CD4-positive, alpha-beta T cell treated with Interleukin-10 for 1 hour (primary cell): ENCODE results near the gene IZUMO1R.
"Not testable (repeated sequence)": the region's sequence is repeated elsewhere in the genome, so short reads cannot be mapped to it uniquely, and the experiment has no call there.

ENCODE experiments used
- DNase-seq: peaks from one replicate; pipeline ENCODE4 v3.0.0-alpha.2; 2020

Gene IZUMO1R

DNA sequence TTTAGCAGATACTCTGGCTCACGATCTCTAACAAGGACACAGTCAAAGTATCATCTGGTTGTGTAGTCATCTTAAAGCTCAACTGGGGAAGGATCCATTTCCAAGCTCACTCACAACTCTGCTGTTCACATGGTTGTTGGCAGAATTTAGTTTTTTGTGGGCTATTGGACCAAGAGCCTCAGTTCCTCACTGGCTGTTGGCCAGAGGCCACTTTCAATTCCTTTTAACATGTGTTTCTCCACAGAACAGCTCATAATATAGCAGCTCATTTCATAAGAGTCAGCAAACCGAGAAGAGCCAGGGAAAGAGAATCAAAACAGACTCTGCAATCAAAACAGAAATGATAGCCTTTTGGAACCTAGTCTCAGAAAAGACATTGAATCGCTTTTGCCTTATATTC is 22.6 kb downstream of the IZUMO1R start:
- DNase-seq = no peak

DNA sequence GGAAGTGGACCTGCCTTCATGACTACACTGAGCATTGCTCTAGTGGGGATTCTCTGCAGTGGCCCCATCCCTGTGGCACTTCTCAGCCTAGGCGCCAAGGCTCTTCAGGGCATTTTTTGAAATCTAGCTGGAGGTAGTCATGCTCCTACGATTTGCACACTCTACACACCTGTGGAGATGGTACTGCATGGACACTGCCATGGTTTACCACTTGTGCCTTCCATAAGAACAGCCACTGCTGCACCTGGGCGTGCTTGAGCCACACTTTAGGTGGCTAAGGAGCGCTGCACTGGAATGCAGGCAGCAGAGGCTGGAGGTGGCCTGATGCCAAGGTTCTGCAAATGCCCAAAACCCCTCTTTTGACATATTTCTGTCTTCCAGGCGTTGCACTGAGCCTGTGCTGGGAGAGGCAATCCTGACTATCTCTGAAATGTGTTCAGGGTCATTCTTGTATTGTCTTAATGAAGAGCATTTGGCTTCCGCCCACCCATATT is 24.3 kb downstream of the IZUMO1R start:
- DNase-seq = no peak

DNA sequence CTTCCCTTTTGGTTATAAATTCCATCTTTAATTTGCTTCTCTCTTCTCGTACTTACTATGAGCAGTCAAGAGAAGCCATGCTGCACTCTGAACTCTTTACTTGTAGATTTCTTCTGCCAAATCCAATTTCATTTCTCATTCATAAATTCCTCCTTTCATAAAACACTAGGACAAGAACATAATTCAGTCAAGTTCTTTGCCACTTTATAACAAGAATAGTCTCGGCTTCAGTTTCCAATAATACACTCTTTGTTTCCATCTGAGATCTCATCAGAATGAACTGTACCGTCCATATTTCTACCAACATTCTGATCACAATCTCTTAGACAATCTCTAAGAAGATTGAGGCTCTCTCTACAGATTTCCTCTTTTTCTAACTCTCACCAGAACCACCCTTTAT is 25.1 kb downstream of the IZUMO1R start:
- no peak for DNase-seq

DNA sequence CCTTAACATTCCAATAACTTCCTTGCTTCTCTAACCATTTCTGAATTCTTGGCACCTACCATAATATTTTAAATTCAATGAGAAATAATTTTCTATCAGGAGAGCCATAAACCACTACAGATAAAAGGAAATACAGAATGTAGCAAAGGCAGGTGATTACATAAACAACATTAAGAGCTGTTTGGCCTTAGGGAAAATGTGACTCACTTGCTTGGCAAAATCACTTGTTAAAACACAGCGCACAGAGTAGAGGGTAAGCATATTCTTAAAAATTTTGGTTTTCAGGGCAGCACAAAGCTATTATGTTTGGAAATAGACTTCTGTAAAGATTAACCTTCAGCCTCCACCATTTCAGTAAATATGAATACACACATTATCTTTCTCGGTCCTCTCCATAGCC is 26.4 kb downstream of the IZUMO1R start:
- no peak for DNase-seq

DNA sequence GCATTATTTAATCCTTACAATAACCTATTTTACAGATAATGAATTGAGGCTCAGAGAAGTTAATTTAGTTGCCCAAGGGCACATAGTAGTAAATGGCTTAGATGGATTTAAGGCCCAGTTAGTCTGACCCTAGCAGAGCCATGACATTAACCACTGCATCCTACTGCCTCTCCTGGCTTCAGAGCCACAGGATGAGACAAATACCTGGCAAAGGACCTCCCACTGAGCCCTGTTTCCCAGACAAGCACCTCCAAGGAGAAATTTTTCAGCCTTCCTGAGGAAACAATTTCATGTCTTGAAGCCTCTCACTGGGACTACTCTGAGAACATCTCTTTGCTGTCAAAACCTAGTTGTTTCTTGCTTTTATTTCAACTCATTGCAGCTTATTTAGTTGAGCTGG is 28.4 kb downstream of the IZUMO1R start:
- DNase-seq = no peak

DNA sequence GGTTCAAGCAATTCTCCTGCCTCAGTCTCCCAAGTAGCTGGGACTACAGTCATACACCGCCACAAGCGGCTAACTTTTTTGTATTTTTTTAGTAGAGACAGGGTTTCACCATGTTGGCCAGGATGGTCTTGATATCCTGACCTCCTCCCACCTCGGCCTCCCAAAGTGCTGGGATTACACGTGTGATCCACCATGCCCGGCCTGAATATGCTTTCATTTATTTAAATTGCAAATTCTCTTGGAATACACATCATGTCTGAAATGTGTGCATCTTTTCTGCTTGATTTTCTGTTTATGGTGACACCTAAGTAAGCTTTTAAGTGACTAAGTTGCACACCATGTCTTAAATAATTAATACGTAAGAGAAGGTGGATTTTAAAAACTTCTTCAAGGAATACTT is 31.7 kb downstream of the IZUMO1R start:
- DNase-seq = no peak

DNA sequence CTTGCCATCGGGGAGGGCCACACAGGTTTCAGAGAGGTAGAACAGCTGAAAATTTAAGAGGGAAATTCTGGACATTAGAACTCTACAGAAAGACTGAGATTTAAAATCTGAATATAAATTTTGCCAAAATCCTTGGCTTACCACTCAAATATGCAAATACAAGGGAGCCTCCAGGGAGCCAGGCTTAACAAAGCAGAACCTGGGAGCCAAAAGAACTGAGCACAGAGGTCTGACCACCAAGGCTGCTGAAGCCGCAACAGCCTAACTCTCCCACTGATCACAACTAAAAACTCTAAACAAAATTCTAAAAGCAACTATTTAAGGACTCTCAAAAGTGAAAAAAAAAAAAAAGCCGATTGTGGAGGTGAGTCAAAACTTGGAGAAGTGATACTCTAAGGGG is 34.3 kb downstream of the IZUMO1R start:
- no peak for DNase-seq

DNA sequence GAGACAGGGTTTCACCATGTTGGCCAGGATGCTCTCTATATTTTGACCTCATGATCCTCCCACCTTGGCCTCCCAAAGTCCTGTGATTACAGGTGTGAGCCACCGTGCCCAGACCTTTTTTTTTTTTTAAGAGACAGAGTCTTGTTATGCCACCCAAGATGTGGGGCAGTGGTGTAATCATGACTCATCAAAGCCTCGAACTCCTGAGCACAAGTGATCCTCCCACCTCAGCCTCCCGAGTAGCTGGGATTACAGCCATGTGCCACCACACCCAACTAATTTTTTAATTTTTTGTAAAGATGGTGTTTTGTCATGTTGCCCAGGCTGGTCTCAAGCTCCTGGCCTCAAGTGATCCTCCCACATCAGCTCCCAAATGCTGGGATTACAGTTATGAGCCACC is 37.9 kb downstream of the IZUMO1R start:
- DNase-seq = no peak

DNA sequence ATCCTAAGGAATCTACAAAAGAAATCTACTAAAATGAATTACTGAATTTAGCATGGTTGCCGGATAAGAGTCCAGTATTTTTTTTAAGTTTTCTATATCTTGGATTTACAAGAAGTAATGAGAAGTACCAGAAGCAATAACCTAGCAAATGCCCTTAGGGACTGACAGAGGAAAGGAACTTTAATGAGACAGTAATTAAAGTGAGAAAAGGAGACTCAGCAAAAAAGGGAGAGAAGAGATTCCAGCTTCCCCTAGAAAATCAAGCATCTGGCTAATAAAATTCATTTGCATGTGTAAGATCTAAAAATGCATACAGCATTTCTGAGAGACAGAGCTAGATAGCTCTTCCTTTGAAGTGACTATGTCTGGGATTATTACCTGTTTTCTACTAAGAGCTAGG is 39.1 kb downstream of the IZUMO1R start:
- no peak for DNase-seq

DNA sequence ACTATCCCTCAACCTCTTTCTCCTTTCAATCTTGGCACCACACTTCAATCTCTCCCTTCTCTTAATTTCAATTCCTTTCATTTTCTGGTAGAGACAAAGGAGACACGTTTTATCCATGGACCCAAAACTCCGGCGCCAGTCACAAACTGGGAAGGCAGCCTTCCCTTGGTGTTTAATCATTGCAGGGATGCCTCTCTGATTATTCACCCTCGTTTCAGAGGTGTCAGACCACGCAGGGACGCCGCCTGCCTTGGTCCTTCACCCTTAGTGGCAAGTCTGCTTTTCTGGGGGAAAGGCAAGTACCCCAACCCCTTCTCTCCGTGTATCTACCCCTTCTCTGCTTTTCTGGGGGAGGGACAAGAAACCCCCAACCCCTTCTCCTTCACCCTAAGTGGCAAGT is 41.9 kb downstream of the IZUMO1R start:
- not testable (repeated sequence) for DNase-seq

DNA sequence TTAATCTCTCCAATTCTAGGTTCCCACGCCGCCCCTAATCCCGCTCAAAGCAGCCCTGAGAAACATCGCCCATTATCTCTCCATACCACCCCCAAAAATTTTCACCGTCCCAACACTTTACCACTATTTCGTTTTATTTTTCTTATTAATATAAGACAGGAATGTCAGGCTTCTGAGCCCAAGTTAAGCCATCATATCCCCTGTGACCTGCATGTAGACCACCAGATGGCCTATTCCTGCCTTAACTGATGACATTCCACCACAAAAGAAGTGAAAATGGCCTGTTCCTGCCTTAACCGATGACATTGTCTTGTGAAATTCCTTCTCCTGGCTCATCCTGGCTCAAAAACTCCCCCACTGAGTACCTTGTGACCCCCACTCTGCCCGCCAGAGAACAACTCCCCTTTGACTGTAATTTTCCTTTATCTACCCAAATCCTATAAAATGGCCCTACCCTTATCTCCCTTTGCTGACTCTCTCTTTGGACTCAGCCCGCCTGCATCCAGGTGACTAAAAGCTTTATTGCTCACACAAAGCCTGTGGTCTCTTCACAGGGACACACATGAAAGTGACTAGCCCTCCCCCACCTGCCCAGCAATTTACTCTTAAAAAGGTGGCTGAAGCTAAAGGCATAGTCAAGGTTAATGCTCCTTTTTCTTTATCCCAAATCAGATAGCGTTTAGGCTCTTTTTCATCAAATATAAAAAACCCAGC is 46.6 kb downstream of the IZUMO1R start:
- DNase-seq = not testable (repeated sequence)
